ENCODE data around the gene POMT2.

The POMT2 gene

DNA sequence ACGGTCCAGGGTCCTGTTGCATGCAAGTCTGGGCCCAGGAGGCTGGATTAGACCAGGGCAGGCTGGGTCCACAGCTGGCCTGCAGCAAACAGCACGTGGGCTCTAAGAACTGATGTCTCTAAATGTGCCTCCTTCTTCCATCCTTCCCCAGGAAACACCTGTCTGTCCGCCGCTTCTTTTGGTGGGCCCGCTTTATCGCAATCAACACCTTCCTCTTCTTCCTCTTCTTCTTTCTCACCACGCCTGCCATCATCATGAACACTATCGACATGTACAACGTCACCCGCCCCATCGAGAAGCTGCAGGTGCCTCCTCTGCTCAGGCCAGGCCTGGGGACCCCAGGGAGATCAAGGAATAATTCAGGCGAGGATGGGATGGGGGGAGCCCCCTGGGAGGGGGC is 77.9 kb downstream of the POMT2 start:
- FAIRE-seq (no peak), DNase-seq (ENCODE audit: insufficient read length, low spot score) (no peak)
- TF ChIP-seq POLR2A (IDR thresholded peaks at IDR 0.05; ENCODE audit: low read depth, low read length) (no peak), PAX5 (IDR thresholded peaks at IDR 0.05; ENCODE audit: insufficient read depth, low read length, severe bottlenecking) (no peak), TAF1 (IDR thresholded peaks at IDR 0.05; ENCODE audit: low read depth, low read length) (no peak), POU2F2 (IDR thresholded peaks at IDR 0.05; ENCODE audit: low read depth, low read length) (no peak), SPI1 (IDR thresholded peaks at IDR 0.05; ENCODE audit: low read depth, low read length) (no peak), POLR2AphosphoS5 (IDR thresholded peaks at IDR 0.05; ENCODE audit: low read depth, low read length) (no peak)

- DNase-seq (ENCODE audit: insufficient read length, low spot score): no peak
- TF ChIP-seq SPI1 (IDR thresholded peaks at IDR 0.05; ENCODE audit: low read depth, low read length) (no peak), POLR2AphosphoS5 (IDR thresholded peaks at IDR 0.05; ENCODE audit: low read depth, low read length) (no peak), PAX5 (IDR thresholded peaks at IDR 0.05; ENCODE audit: insufficient read depth, low read length, severe bottlenecking) (no peak), POLR2A (IDR thresholded peaks at IDR 0.05; ENCODE audit: low read depth, low read length) (no peak), POU2F2 (IDR thresholded peaks at IDR 0.05; ENCODE audit: low read depth, low read length) (no peak), TAF1 (IDR thresholded peaks at IDR 0.05; ENCODE audit: low read depth, low read length) (no peak)
- no peak for FAIRE-seq
Measured at GRCh38 chr14:77241955-77242354, 78.7 kb downstream of the POMT2 start.

DNA sequence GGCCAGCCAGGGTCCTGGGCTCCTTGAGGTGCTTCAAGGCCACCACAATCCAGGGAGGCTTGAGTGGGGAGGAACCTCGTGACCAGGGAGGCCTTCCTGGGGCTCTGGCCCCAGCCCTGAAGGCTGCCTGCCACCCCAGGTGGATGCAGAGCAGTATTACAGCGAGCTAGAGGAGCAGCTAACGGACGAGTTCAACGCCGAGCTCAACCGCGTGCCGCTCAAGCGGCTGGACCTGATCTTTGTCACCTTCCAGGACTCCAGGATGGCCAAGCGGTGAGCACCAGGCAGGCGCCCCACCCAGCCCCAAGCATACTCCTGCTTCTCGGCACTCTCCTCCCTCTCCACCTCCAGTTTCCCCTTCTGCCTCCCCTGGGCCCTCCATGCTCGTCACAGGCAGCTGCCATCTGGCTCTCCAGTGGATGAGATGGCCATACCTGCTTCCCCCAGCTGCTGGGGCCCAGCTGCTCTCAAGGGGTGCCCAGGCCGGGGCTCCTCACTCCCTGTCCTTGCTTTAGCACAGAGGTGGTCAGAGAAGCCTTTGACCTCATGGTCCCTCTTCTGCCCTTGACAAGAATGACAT is 80.3 kb downstream of the POMT2 start:
- DNase-seq (ENCODE audit: insufficient read length, low spot score) (no peak), FAIRE-seq (no peak)
- TF ChIP-seq POLR2AphosphoS5 (IDR thresholded peaks at IDR 0.05; ENCODE audit: low read depth, low read length) (no peak), SPI1 (IDR thresholded peaks at IDR 0.05; ENCODE audit: low read depth, low read length) (no peak), PAX5 (IDR thresholded peaks at IDR 0.05; ENCODE audit: insufficient read depth, low read length, severe bottlenecking) (no peak), TAF1 (IDR thresholded peaks at IDR 0.05; ENCODE audit: low read depth, low read length) (no peak), POLR2A (IDR thresholded peaks at IDR 0.05; ENCODE audit: low read depth, low read length) (no peak)

- no peak for DNase-seq (ENCODE audit: insufficient read length, low spot score)
- FAIRE-seq: no peak
- TF ChIP-seq SPI1 (IDR thresholded peaks at IDR 0.05; ENCODE audit: low read depth, low read length) (no peak), TAF1 (IDR thresholded peaks at IDR 0.05; ENCODE audit: low read depth, low read length) (no peak)
Measured at GRCh38 chr14:77239412-77239811, 81.3 kb downstream of the POMT2 start.

GRCh38 chr14:77238996-77239395 is 81.7 kb downstream of the POMT2 start:
- TF ChIP-seq POLR2A (IDR thresholded peaks at IDR 0.05; ENCODE audit: low read depth, low read length) (no peak), SPI1 (IDR thresholded peaks at IDR 0.05; ENCODE audit: low read depth, low read length) (no peak), TAF1 (IDR thresholded peaks at IDR 0.05; ENCODE audit: low read depth, low read length) (no peak), POLR2AphosphoS5 (IDR thresholded peaks at IDR 0.05; ENCODE audit: low read depth, low read length) (no peak), PAX5 (IDR thresholded peaks at IDR 0.05; ENCODE audit: insufficient read depth, low read length, severe bottlenecking) (no peak), POU2F2 (IDR thresholded peaks at IDR 0.05; ENCODE audit: low read depth, low read length) (no peak)
- DNase-seq (ENCODE audit: insufficient read length, low spot score) (no peak), FAIRE-seq (no peak)

GRCh38 chr14:77238356-77238755 is 82.3 kb downstream of the POMT2 start:
- TF ChIP-seq PAX5 (IDR thresholded peaks at IDR 0.05; ENCODE audit: insufficient read depth, low read length, severe bottlenecking) (no peak), TAF1 (IDR thresholded peaks at IDR 0.05; ENCODE audit: low read depth, low read length) (no peak), POLR2A (IDR thresholded peaks at IDR 0.05; ENCODE audit: low read depth, low read length) (no peak), POU2F2 (IDR thresholded peaks at IDR 0.05; ENCODE audit: low read depth, low read length) (no peak), SPI1 (IDR thresholded peaks at IDR 0.05; ENCODE audit: low read depth, low read length) (no peak), POLR2AphosphoS5 (IDR thresholded peaks at IDR 0.05; ENCODE audit: low read depth, low read length) (no peak)
- DNase-seq (ENCODE audit: insufficient read length, low spot score): no peak
- FAIRE-seq: no peak

- no peak for TF ChIP-seq PAX5 (IDR thresholded peaks at IDR 0.05; ENCODE audit: insufficient read depth, low read length, severe bottlenecking)
- FAIRE-seq (no peak), DNase-seq (ENCODE audit: insufficient read length, low spot score) (no peak)
Measured at GRCh38 chr14:77236814-77237213, 83.9 kb downstream of the POMT2 start.

GRCh38 chr14:77231721-77232120 is 89.0 kb downstream of the POMT2 start:
- no peak for FAIRE-seq
- TF ChIP-seq POLR2A (IDR thresholded peaks at IDR 0.05; ENCODE audit: low read depth, low read length): no peak
- TF ChIP-seq TAF1 (IDR thresholded peaks at IDR 0.05; ENCODE audit: low read depth, low read length): no peak
- TF ChIP-seq POU2F2 (IDR thresholded peaks at IDR 0.05; ENCODE audit: low read depth, low read length): no peak
- TF ChIP-seq POLR2AphosphoS5 (IDR thresholded peaks at IDR 0.05; ENCODE audit: low read depth, low read length): no peak
- no peak for TF ChIP-seq SPI1 (IDR thresholded peaks at IDR 0.05; ENCODE audit: low read depth, low read length)
- TF ChIP-seq PAX5 (IDR thresholded peaks at IDR 0.05; ENCODE audit: insufficient read depth, low read length, severe bottlenecking): no peak
- DNase-seq (ENCODE audit: insufficient read length, low spot score): no peak

DNA sequence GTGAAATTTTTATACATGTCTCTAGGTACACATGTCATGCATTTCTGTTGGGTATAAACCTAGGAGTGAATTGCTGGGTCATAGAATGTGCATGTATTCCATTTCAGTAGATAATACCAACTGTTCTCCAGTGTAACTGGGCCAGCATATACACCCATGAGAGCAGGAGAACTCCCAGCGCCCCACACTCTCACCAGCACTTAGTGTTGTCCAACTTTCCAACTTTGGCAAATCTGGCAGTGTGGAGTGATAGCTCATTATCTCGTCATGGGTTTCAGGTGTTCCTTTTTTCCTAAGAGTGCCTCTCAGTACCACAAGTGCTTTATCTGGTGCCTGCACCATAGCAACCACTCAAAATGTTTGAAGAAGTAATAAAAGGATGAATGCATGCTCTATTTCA is 89.8 kb downstream of the POMT2 start:
- no peak for DNase-seq (ENCODE audit: insufficient read length, low spot score)
- no peak for TF ChIP-seq POLR2A (IDR thresholded peaks at IDR 0.05; ENCODE audit: low read depth, low read length)
- TF ChIP-seq PAX5 (IDR thresholded peaks at IDR 0.05; ENCODE audit: insufficient read depth, low read length, severe bottlenecking): no peak
- TF ChIP-seq POU2F2 (IDR thresholded peaks at IDR 0.05; ENCODE audit: low read depth, low read length): no peak
- no peak for TF ChIP-seq SPI1 (IDR thresholded peaks at IDR 0.05; ENCODE audit: low read depth, low read length)
- no peak for TF ChIP-seq TAF1 (IDR thresholded peaks at IDR 0.05; ENCODE audit: low read depth, low read length)
- TF ChIP-seq POLR2AphosphoS5 (IDR thresholded peaks at IDR 0.05; ENCODE audit: low read depth, low read length): no peak
- no peak for FAIRE-seq

GRCh38 chr14:77228056-77228455 is 92.6 kb downstream of the POMT2 start:
- DNase-seq (ENCODE audit: insufficient read length, low spot score): no peak
- TF ChIP-seq POU2F2 (IDR thresholded peaks at IDR 0.05; ENCODE audit: low read depth, low read length) (no peak), SPI1 (IDR thresholded peaks at IDR 0.05; ENCODE audit: low read depth, low read length) (no peak), TAF1 (IDR thresholded peaks at IDR 0.05; ENCODE audit: low read depth, low read length) (no peak), POLR2AphosphoS5 (IDR thresholded peaks at IDR 0.05; ENCODE audit: low read depth, low read length) (no peak), POLR2A (IDR thresholded peaks at IDR 0.05; ENCODE audit: low read depth, low read length) (no peak), PAX5 (IDR thresholded peaks at IDR 0.05; ENCODE audit: insufficient read depth, low read length, severe bottlenecking) (no peak)
- FAIRE-seq: no peak

All from GM12891 (cell line).